ENCODE results near the gene IFT43. TPM values are rescaled to one million over a fixed set of nuclear protein-coding genes. Genes with fewer than 3 reads are reported as not detected.

IFT43 gene
- total and polyA plus RNA-seq, 9 of the 15 experiments (the other 6 are each of a cell fraction or from before 2014, with no cell fraction given) = 4.9 to 12.8 (median 8.0) TPM

GRCh38 chr14:76067536-76067935 is 82.0 kb downstream of the IFT43 start (continued):
- no peak for TF ChIP-seq ZNF407 (IDR thresholded peaks at IDR 0.05; ENCODE audit: low read depth)
- TF ChIP-seq ZC3H4 (CRISPR knock-in tag; IDR thresholded peaks at IDR 0.05; ENCODE audit: borderline replicate concordance) = no peak
- TF ChIP-seq ZNF24 (IDR thresholded peaks at IDR 0.05) = no peak
- no peak for TF ChIP-seq RFX7 (CRISPR knock-in tag; IDR thresholded peaks at IDR 0.05)

Measured in K562 (cell line).